Caco-2 (cell line): ENCODE data around the gene RNASEH1. TPM values are rescaled to one million over a fixed set of nuclear protein-coding genes. Genes with fewer than 3 reads are reported as not detected.

Source experiments
- BruUV-seq: library from RNA; stranded (reverse); fragments of 400-500 nt; replicated peaks from 2 replicates; lab custom pipeline; 2021; lab: Mats Ljungman, UMichigan
- CTCF ChIA-PET: fragments of 300-600 bp; sonication (Branson Sonifier 250); formaldehyde crosslinking; loops from one replicate; lab custom pipeline; 2022; ENCODE audit warnings: antibody characterized with exemption; lab: Charles Lee
- POLR2A ChIA-PET: fragments of 300-600 bp; sonication (Branson Sonifier 250); formaldehyde crosslinking; loops from one replicate; lab custom pipeline; 2022; ENCODE audit warnings: antibody characterized with exemption; lab: Charles Lee
- DNase-seq, 2 experiments: peaks; one replicate each; pipeline versions ENCODE4 v3.0.0 to v3.0.0-alpha.2; 2020 to 2022
- H3K27me3 ChIP-seq: replicated peaks from 2 replicates; pipeline ENCODE4 v1.6.0; 2011; ENCODE audit warnings: low read length; ENCODE audit not compliant: control insufficient read depth, insufficient read depth
- H3K36me3 ChIP-seq: 2 replicates; pipeline ENCODE4 v1.5.1; 2011; ENCODE audit warnings: low read length; ENCODE audit not compliant: control insufficient read depth, insufficient read depth
- H3K4me1 ChIP-seq: fragments of 250-450 bp; sonication (Bioruptor Pico); 2 replicates; pipeline ENCODE4 v1.5.1; 2020; ENCODE audit warnings: mild to moderate bottlenecking
- H3K4me3 ChIP-seq: 2 replicates; pipeline ENCODE4 v1.5.1; 2011; ENCODE audit warnings: low read depth, mild to moderate bottlenecking, control low read depth, low read length
- H3K9me3 ChIP-seq: fragments of 250-450 bp; sonication (Bioruptor Pico); 2 replicates; pipeline ENCODE4 v1.5.1; 2020; ENCODE audit warnings: mild to moderate bottlenecking, moderate library complexity
- H3K27ac Mint-ChIP-seq: one replicate; pipeline ENCODE4 v1.8.0; 2022; ENCODE audit warnings: mixed read lengths; ENCODE audit not compliant: unreplicated experiment
- H3K27me3 Mint-ChIP-seq: one replicate; pipeline ENCODE4 v1.8.0; 2022; ENCODE audit warnings: mixed read lengths; ENCODE audit not compliant: insufficient read depth, unreplicated experiment
- H3K36me3 Mint-ChIP-seq: one replicate; pipeline ENCODE4 v1.8.0; 2022; ENCODE audit warnings: mild to moderate bottlenecking, mixed read lengths; ENCODE audit not compliant: insufficient read depth, unreplicated experiment
- H3K4me1 Mint-ChIP-seq: one replicate; pipeline ENCODE4 v1.8.0; 2022; ENCODE audit warnings: low read depth, mixed read lengths; ENCODE audit not compliant: unreplicated experiment
- H3K4me3 Mint-ChIP-seq: one replicate; pipeline ENCODE4 v1.8.0; 2022; ENCODE audit warnings: mild to moderate bottlenecking, moderate library complexity, mixed read lengths; ENCODE audit not compliant: unreplicated experiment
- H3K9me3 Mint-ChIP-seq: one replicate; pipeline ENCODE4 v1.8.0; 2022; ENCODE audit warnings: mixed read lengths; ENCODE audit not compliant: unreplicated experiment
- intact Hi-C: fragments of 100-400 bp; cut with micrococcal nuclease; formaldehyde crosslinking; loops from one replicate; pipeline ENCODE4 v1.10.0; 2022; ENCODE audit not compliant: unreplicated experiment
- total RNA-seq: library from RNA; stranded (reverse); gene quantifications from 2 replicates; pipeline ENCODE4 v1.2.3, GENCODE V29; 2022
- TF ChIP-seq, protein P1 (sequence below), 2 experiments: fragments of 200-600 bp in 1 of 2; IDR thresholded peaks; 1 replicate in 1 of 2; 2 replicates in 1 of 2; pipeline versions ENCODE4 v1.5.1 to v1.8.0; 2011 to 2022; ENCODE audit warnings: antibody characterized with exemption in 1 of 2, control low read depth in 1 of 2, inconsistent platforms in 1 of 2, low read depth in 1 of 2, low read length in 1 of 2, mild to moderate bottlenecking in 1 of 2, moderate library complexity in 1 of 2; ENCODE audit not compliant: insufficient read depth in 1 of 2, severe bottlenecking in 1 of 2, unreplicated experiment in 1 of 2

RNASEH1 gene
- total RNA-seq, 1 experiment from 2014 or later: 47.1 TPM

DNA sequence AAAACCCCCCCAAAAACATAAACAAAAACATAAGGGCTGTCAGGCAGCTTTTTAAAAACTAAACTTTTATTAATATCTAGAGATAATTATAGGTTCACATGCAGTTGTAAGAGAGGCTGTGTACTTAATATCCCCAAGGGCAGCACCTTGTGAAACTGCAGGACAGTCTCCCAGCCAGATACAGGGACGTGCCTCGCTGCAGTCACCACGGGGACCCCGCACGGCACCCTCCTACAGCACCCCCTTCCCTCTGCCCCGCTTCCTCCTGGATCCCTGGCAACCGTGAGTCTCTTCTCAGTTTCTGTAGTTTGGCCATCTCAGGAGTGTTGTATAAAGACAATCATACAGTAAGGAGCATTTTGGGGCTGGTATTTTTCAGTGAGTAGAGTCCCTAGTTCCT lies 30.0 kb upstream of the RNASEH1 start:
- Mint-ChIP-seq H3K27me3 (no peaks in the 10 kb centered on the region), H3K4me3 (no peak overlapping the region), H3K36me3 (peaks cover 35% of the 10 kb centered on the region), H3K9me3 (no peaks in the 10 kb centered on the region), H3K27ac (no peak overlapping the region), H3K4me1 (no peaks in the 10 kb centered on the region)
- no peaks in the 10 kb centered on the region for H3K36me3 ChIP-seq
- ChIA-PET POLR2A (interaction anchor here (0.6 kb wide), 1 partner anchor 131 kb away, joined by 3 read pairs; no protein-coding TSS in a partner anchor), CTCF (no interaction called here)
- TF ChIP-seq, protein P1, sequence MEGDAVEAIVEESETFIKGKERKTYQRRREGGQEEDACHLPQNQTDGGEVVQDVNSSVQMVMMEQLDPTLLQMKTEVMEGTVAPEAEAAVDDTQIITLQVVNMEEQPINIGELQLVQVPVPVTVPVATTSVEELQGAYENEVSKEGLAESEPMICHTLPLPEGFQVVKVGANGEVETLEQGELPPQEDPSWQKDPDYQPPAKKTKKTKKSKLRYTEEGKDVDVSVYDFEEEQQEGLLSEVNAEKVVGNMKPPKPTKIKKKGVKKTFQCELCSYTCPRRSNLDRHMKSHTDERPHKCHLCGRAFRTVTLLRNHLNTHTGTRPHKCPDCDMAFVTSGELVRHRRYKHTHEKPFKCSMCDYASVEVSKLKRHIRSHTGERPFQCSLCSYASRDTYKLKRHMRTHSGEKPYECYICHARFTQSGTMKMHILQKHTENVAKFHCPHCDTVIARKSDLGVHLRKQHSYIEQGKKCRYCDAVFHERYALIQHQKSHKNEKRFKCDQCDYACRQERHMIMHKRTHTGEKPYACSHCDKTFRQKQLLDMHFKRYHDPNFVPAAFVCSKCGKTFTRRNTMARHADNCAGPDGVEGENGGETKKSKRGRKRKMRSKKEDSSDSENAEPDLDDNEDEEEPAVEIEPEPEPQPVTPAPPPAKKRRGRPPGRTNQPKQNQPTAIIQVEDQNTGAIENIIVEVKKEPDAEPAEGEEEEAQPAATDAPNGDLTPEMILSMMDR (IDR thresholded peaks at IDR 0.05; ENCODE audit: insufficient read depth in 1 of 2, low read depth in 1 of 2, low read length in 1 of 2, severe bottlenecking in 1 of 2, unreplicated experiment in 1 of 2): no peak
- peaks cover 14% of the 10 kb centered on the region for H3K4me1 ChIP-seq
- no peak for DNase-seq
- H3K9me3 ChIP-seq: no peaks in the 10 kb centered on the region
- intact Hi-C loops: no loop called here
- no TSS peak for BruUV-seq
- no peaks in the 10 kb centered on the region for H3K27me3 ChIP-seq
- no peak overlapping the region for H3K4me3 ChIP-seq

DNA sequence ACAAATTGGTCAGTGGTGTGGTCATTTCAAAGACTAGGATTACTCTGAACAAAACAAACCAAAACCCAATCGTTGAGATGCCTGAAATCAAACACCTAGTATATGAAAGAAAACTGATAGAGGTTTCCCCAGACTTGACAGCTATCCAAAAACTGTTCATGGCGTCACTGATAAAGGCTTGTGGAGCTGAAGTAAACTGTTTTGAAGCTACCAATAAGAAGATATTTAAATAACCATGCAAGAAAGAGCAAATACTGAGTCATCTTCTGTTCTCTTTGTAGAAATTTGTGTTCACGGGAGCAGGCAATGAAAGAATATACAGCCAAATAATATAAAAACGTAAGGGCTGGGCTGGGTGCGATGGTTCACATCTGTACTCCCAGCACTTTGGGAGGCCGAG lies 29.3 kb upstream of the RNASEH1 start:
- Mint-ChIP-seq H3K9me3 (no peaks in the 10 kb centered on the region), H3K4me1 (no peaks in the 10 kb centered on the region), H3K4me3 (no peak overlapping the region), H3K36me3 (peaks cover 41% of the 10 kb centered on the region), H3K27me3 (no peaks in the 10 kb centered on the region), H3K27ac (no peak overlapping the region)
- no peaks in the 10 kb centered on the region for H3K9me3 ChIP-seq
- intact Hi-C loops: no loop called here
- DNase-seq: no peak
- H3K27me3 ChIP-seq: no peaks in the 10 kb centered on the region
- peaks cover 14% of the 10 kb centered on the region for H3K4me1 ChIP-seq
- no peaks in the 10 kb centered on the region for H3K36me3 ChIP-seq
- no TSS peak for BruUV-seq
- TF ChIP-seq, protein P1 (IDR thresholded peaks at IDR 0.05; ENCODE audit: insufficient read depth in 1 of 2, low read depth in 1 of 2, low read length in 1 of 2, severe bottlenecking in 1 of 2, unreplicated experiment in 1 of 2): no peak
- no peak overlapping the region for H3K4me3 ChIP-seq
- POLR2A ChIA-PET: no interaction called here
- CTCF ChIA-PET: no interaction called here

DNA sequence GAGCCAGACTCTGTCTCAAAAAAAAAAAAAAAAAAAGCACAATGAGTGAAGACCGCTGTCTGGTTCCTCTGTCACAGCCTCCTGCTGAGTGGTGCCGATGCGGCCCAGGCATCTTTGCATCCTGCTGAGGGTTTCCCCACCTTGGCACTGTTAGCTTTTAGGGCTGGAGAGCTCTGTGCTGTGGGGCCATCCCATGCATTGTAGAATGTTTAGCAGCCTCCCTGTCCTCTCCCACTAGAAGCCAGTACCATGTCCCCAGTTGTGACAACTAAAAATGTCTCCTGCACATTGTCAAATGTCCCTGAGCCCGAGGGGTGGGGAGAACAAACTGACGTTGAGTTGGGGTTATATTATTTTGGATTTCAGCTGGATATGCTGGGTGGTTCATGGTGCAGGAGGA lies 28.9 kb upstream of the RNASEH1 start:
- ChIA-PET POLR2A (no interaction called here), CTCF (no interaction called here)
- Histone ChIP-seq H3K9me3 (no peaks in the 10 kb centered on the region), H3K27me3 (no peaks in the 10 kb centered on the region), H3K4me3 (no peak overlapping the region), H3K36me3 (no peaks in the 10 kb centered on the region), H3K4me1 (peaks cover 14% of the 10 kb centered on the region)
- Mint-ChIP-seq H3K4me1 (no peaks in the 10 kb centered on the region), H3K36me3 (peaks cover 46% of the 10 kb centered on the region), H3K9me3 (no peaks in the 10 kb centered on the region), H3K27me3 (no peaks in the 10 kb centered on the region), H3K27ac (no peak overlapping the region), H3K4me3 (no peak overlapping the region)
- no peak for DNase-seq
- TF ChIP-seq, protein P1 (IDR thresholded peaks at IDR 0.05; ENCODE audit: insufficient read depth in 1 of 2, low read depth in 1 of 2, low read length in 1 of 2, severe bottlenecking in 1 of 2, unreplicated experiment in 1 of 2): no peak
- intact Hi-C loops: no loop called here
- BruUV-seq: no TSS peak
